HEK293T (cell line): Measurements from ENCODE around the gene LCE1F.

Experiments used
- CTCF ChIA-PET: fragments of 350-600 bp; formaldehyde crosslinking; extraction: SDS; loops from one replicate; lab custom pipeline; 2021; ENCODE audit warnings: antibody characterized with exemption, inconsistent platforms; lab: Yijun Ruan, JAX
- POLR2A ChIA-PET: fragments of 350-600 bp; formaldehyde crosslinking; extraction: SDS; loops from one replicate; lab custom pipeline; 2020; ENCODE audit warnings: antibody characterized with exemption, inconsistent platforms; lab: Yijun Ruan, JAX
- DNase-seq: peaks from one replicate; pipeline ENCODE4 v3.0.0; 2012; ENCODE audit warnings: mixed read lengths; ENCODE audit errors: extremely low spot score
- BHLHE40 ChIP-seq: fragments of 450-650 bp; IDR thresholded peaks from 2 replicates; pipeline ENCODE4 v1.6.1; 2016; ENCODE audit warnings: mild to moderate bottlenecking, moderate library complexity, borderline replicate concordance
- FOXM1 ChIP-seq: fragments of 450-650 bp; IDR thresholded peaks from 2 replicates; pipeline ENCODE4 v1.6.1; 2017; ENCODE audit warnings: mild to moderate bottlenecking, borderline replicate concordance
- NFRKB ChIP-seq: fragments of 450-650 bp; IDR thresholded peaks from 2 replicates; pipeline ENCODE4 v1.6.1; 2016; ENCODE audit warnings: mild to moderate bottlenecking, moderate library complexity
- SP1 ChIP-seq: fragments of 450-650 bp; IDR thresholded peaks from 2 replicates; pipeline ENCODE4 v1.6.1; 2017
- SUZ12 ChIP-seq: fragments of 450-650 bp; IDR thresholded peaks from 2 replicates; pipeline ENCODE4 v1.6.1; 2016; ENCODE audit warnings: mild to moderate bottlenecking
- TF ChIP-seq, protein P1 (sequence below): fragments of 450-650 bp; IDR thresholded peaks from 2 replicates; pipeline ENCODE4 v1.6.1; 2016

LCE1F gene

DNA sequence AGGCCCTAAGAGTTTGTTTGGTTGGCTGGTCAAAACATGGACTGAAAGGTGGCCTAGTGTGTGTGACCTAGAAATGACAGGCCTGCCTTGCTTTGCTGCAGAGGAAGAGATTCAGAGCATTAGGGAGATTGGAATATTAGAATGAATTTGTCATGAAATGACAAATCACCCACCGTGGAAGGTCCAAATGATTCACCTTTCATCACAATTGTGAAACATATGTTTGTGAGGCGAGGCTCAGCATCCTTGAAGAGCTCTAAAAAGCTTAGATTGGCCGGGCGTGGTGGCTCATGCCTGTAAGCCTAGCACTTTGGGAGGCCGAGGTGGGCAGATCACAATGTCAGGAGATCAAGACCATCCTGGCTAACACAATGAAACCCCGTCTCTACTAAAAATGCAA lies 42.4 kb downstream of the LCE1F start:
- ChIA-PET POLR2A (no interaction called here), CTCF (no interaction called here)
- TF ChIP-seq, protein P1, sequence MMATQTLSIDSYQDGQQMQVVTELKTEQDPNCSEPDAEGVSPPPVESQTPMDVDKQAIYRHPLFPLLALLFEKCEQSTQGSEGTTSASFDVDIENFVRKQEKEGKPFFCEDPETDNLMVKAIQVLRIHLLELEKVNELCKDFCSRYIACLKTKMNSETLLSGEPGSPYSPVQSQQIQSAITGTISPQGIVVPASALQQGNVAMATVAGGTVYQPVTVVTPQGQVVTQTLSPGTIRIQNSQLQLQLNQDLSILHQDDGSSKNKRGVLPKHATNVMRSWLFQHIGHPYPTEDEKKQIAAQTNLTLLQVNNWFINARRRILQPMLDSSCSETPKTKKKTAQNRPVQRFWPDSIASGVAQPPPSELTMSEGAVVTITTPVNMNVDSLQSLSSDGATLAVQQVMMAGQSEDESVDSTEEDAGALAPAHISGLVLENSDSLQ: no peak
- no peak for DNase-seq

DNA sequence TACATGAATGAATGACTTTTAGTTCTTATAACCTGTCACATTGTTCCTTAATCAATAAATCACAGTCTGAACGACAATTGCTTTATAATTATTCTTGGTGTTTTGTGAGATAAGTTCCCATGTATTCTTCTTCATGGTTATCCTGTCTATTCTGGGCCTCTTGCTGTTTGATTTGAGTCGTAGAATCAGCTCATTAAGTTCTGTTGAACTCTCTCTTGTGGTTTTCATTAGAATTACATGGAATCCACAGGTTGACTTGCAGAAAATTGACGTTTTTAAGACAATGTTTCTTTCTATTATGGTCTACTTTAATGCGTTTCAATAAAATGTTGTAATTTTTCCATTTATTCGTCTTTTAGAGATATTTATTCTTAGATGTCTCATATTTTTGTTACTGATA lies 48.4 kb downstream of the LCE1F start:
- CTCF ChIA-PET: no interaction called here
- TF ChIP-seq, protein P1: peak; percentile 29; the same call in 1 of the 2 replicates
- no peak for TF ChIP-seq SP1
- TF ChIP-seq FOXM1: no peak
- DNase-seq: no peak
- POLR2A ChIA-PET: no interaction called here

DNA sequence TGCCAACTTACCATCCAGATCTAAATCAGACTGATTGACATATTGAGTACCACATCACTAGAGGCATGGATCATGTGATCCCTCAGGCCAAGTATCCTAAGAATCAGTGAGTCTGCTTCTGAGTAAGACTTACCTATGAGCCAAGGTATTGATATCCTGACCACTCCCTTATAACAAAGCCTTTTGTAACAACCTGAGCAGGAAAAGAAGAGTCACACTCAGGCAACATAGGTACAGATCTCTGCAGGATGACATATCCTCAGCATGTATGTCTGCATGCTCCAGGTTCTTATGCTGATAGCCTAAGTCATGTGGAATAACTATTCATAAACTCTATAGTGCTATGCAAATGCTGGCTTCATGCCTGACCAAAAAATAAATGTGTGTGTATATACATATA lies 50.0 kb downstream of the LCE1F start:
- ChIA-PET POLR2A (no interaction called here), CTCF (no interaction called here)
- no peak for TF ChIP-seq BHLHE40
- TF ChIP-seq NFRKB: no peak
- no peak for TF ChIP-seq SUZ12
- TF ChIP-seq, protein P1: 0 out of 2 replicates have a peak, but pooled peaks have one; percentile 13
- no peak for DNase-seq
